HEK293 (cell line): ENCODE measurements around the gene ALG12.

Experiments
- BCL11B ChIP-seq: fragments of 450-650 bp; formaldehyde crosslinking; IDR thresholded peaks from 2 replicates; pipeline ENCODE4 v1.5.1; 2016; ENCODE audit warnings: low read depth, missing biosample characterization, missing genetic modification characterization
- HOXD13 ChIP-seq: sonication (generic); formaldehyde crosslinking; IDR thresholded peaks from 2 replicates; pipeline ENCODE4 v1.8.0; 2022; ENCODE audit warnings: missing genetic modification reagents, borderline replicate concordance
- KLF9 ChIP-seq: fragments of 450-650 bp; formaldehyde crosslinking; IDR thresholded peaks from 2 replicates; pipeline ENCODE4 v1.5.1; 2016; ENCODE audit warnings: missing biosample characterization, missing genetic modification characterization, low read depth
- REPIN1 ChIP-seq: fragments of 450-650 bp; formaldehyde crosslinking; IDR thresholded peaks from 2 replicates; pipeline ENCODE4 v1.5.1; 2017; ENCODE audit warnings: missing biosample characterization, missing genetic modification characterization, low read depth
- TCF7L2 ChIP-seq: IDR thresholded peaks from 2 replicates; pipeline ENCODE4 v1.6.1; 2011; ENCODE audit warnings: low read depth, mild to moderate bottlenecking, inconsistent platforms, low read length, moderate library complexity, borderline replicate concordance
- ZNF10 ChIP-seq: fragments of 450-650 bp; formaldehyde crosslinking; IDR thresholded peaks from 2 replicates; pipeline ENCODE4 v1.5.1; 2017; ENCODE audit warnings: missing biosample characterization, missing genetic modification characterization
- ZNF138 ChIP-seq: fragments of 450-650 bp; formaldehyde crosslinking; IDR thresholded peaks from 2 replicates; pipeline ENCODE4 v1.5.1; 2016; ENCODE audit warnings: missing biosample characterization, missing genetic modification characterization, borderline replicate concordance
- ZNF16 ChIP-seq: fragments of 450-650 bp; formaldehyde crosslinking; IDR thresholded peaks from 2 replicates; pipeline ENCODE4 v1.5.1; 2016; ENCODE audit warnings: low read depth, missing biosample characterization, missing genetic modification characterization
- ZNF169 ChIP-seq: fragments of 450-650 bp; formaldehyde crosslinking; IDR thresholded peaks from 2 replicates; pipeline ENCODE4 v1.5.1; 2016; ENCODE audit warnings: missing biosample characterization, missing genetic modification characterization
- ZNF211 ChIP-seq: fragments of 450-650 bp; formaldehyde crosslinking; IDR thresholded peaks from 2 replicates; pipeline ENCODE4 v1.5.1; 2016; ENCODE audit warnings: low read depth, missing biosample characterization, missing genetic modification characterization
- ZNF292 ChIP-seq: fragments of 450-650 bp; formaldehyde crosslinking; IDR thresholded peaks from 2 replicates; pipeline ENCODE4 v1.5.1; 2016; ENCODE audit warnings: low read depth, missing biosample characterization, missing genetic modification characterization, borderline replicate concordance
- ZNF302 ChIP-seq: fragments of 450-650 bp; formaldehyde crosslinking; IDR thresholded peaks from 2 replicates; pipeline ENCODE4 v1.5.1; 2016; ENCODE audit warnings: missing biosample characterization, missing genetic modification characterization, low read depth
- ZNF341 ChIP-seq: fragments of 450-650 bp; formaldehyde crosslinking; IDR thresholded peaks from 2 replicates; pipeline ENCODE4; 2016; ENCODE audit warnings: low read depth, missing biosample characterization, missing genetic modification characterization
- ZNF350 ChIP-seq: fragments of 450-650 bp; formaldehyde crosslinking; IDR thresholded peaks from 2 replicates; pipeline ENCODE4 v1.5.0; 2017; ENCODE audit warnings: missing biosample characterization, mild to moderate bottlenecking, missing genetic modification characterization
- ZNF394 ChIP-seq: fragments of 450-650 bp; formaldehyde crosslinking; IDR thresholded peaks from 2 replicates; pipeline ENCODE4 v1.5.1; 2016; ENCODE audit warnings: missing biosample characterization, missing genetic modification characterization, mild to moderate bottlenecking, moderate library complexity, borderline replicate concordance
- ZNF501 ChIP-seq: fragments of 450-650 bp; formaldehyde crosslinking; IDR thresholded peaks from 2 replicates; pipeline ENCODE4 v1.5.1; 2016; ENCODE audit warnings: missing biosample characterization, missing genetic modification characterization
- ZNF510 ChIP-seq: fragments of 450-650 bp; formaldehyde crosslinking; IDR thresholded peaks from 2 replicates; pipeline ENCODE4 v1.5.1; 2018; ENCODE audit warnings: mild to moderate bottlenecking, missing genetic modification characterization, missing biosample characterization; ENCODE audit not compliant: insufficient replicate concordance
- ZNF518A ChIP-seq: fragments of 450-650 bp; formaldehyde crosslinking; conservative IDR thresholded peaks from 2 replicates; pipeline ENCODE4 v1.5.1; 2016; ENCODE audit warnings: low read depth, missing biosample characterization, missing genetic modification characterization
- ZNF549 ChIP-seq: fragments of 450-650 bp; IDR thresholded peaks from 2 replicates; pipeline ENCODE4 v1.5.1; 2018; ENCODE audit warnings: missing biosample characterization, missing genetic modification characterization, mild to moderate bottlenecking, inconsistent platforms, moderate library complexity
- ZNF560 ChIP-seq: fragments of 450-650 bp; formaldehyde crosslinking; IDR thresholded peaks from 2 replicates; pipeline ENCODE4 v1.5.1; 2017; ENCODE audit warnings: missing biosample characterization, missing genetic modification characterization, borderline replicate concordance
- ZNF596 ChIP-seq: fragments of 450-650 bp; IDR thresholded peaks from 2 replicates; pipeline ENCODE4 v1.5.0; 2018; ENCODE audit warnings: missing biosample characterization, mild to moderate bottlenecking, missing genetic modification characterization, moderate library complexity
- ZNF639 ChIP-seq: fragments of 450-650 bp; formaldehyde crosslinking; IDR thresholded peaks from 2 replicates; pipeline ENCODE4 v1.5.1; 2016; ENCODE audit warnings: missing biosample characterization, missing genetic modification characterization
- ZNF658 ChIP-seq: fragments of 450-650 bp; formaldehyde crosslinking; IDR thresholded peaks from 2 replicates; pipeline ENCODE4; 2016; ENCODE audit warnings: missing biosample characterization, missing genetic modification characterization
- ZNF664 ChIP-seq: fragments of 450-650 bp; formaldehyde crosslinking; IDR thresholded peaks from 2 replicates; pipeline ENCODE4 v1.5.1; 2016; ENCODE audit warnings: missing biosample characterization, missing genetic modification characterization
- ZNF776 ChIP-seq: fragments of 450-650 bp; formaldehyde crosslinking; IDR thresholded peaks from 2 replicates; pipeline ENCODE4 v1.5.0; 2017; ENCODE audit warnings: missing biosample characterization, missing genetic modification characterization, borderline replicate concordance
- ZSCAN16 ChIP-seq: fragments of 450-650 bp; formaldehyde crosslinking; IDR thresholded peaks from 2 replicates; pipeline ENCODE4 v1.5.1; 2016; ENCODE audit warnings: missing biosample characterization, missing genetic modification characterization
- ZSCAN23 ChIP-seq: fragments of 450-650 bp; formaldehyde crosslinking; IDR thresholded peaks from 2 replicates; pipeline ENCODE4 v1.5.1; 2016; ENCODE audit warnings: missing biosample characterization, missing genetic modification characterization
- TF ChIP-seq, protein P1 (sequence below): fragments of 450-650 bp; formaldehyde crosslinking; IDR thresholded peaks from 2 replicates; pipeline ENCODE4 v1.5.1; 2017; ENCODE audit warnings: missing biosample characterization, missing genetic modification characterization
- TF ChIP-seq, protein P2 (sequence below): fragments of 450-650 bp; formaldehyde crosslinking; IDR thresholded peaks from 2 replicates; pipeline ENCODE4 v1.5.1; 2016; ENCODE audit warnings: missing biosample characterization, missing genetic modification characterization

Gene ALG12

DNA sequence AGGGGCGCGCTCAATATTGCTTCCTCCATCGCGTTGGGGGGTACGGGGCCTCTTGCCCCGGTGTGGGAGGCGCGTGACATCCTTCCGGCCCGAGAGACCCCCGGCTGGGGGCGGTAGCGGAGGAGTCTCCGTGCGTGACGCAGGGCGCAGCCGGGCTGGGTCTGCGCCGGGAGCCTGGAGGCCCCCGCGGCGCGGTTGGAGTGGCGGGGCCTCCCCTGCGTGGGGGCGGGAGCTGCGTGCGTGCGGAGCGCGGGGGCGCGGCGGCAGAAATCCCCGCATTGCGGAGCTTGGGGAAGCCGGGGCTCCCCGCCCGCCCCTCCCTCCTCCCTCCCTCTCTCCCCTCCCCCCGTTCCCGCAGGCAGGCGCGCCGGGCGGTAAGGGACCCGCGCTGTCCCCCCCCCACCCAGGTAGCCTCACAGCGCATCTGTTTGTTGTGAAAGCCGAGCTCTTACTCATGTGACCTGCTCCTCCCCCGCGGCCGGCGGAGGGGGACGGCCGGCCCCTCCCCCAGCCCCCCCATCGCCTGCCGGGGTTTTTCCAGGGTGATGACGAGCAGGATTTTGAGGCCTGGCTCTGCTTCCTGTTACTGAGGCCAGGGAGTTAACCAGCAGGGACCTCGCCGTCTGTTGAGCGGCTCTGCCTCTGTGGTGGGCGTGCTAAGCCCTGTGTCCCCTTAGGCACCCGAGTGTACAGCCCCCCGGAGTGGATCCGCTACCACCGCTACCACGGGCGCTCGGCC lies 43.9 kb upstream of the ALG12 start (continued):
- TF ChIP-seq ZNF518A (tag by site-specific recombination) (no peak), ZNF341 (tag by site-specific recombination) (peak; percentile 82), ZNF138 (no peak), ZNF639 (no peak), ZNF560 (no peak), ZNF16 (tag by site-specific recombination) (no peak), ZNF549 (tag by site-specific recombination) (no peak), ZNF10 (no peak), ZNF776 (tag by site-specific recombination) (no peak), BCL11B (tag by site-specific recombination) (no peak; the same call in 1 of the 2 replicates), ZNF211 (tag by site-specific recombination) (no peak), REPIN1 (tag by site-specific recombination) (no peak), ZNF510 (tag by site-specific recombination) (no peak), ZNF664 (tag by site-specific recombination) (no peak), ZNF658 (tag by site-specific recombination) (no peak), ZNF169 (tag by site-specific recombination) (no peak), ZSCAN23 (tag by site-specific recombination) (0 out of 2 replicates have a peak, but pooled peaks have one; percentile 27), ZNF394 (tag by site-specific recombination) (no peak), ZNF302 (no peak), HOXD13 (CRISPR knock-in tag) (no peak), ZNF350 (tag by site-specific recombination) (no peak), KLF9 (tag by site-specific recombination) (peak; percentile 65; the same call in 1 of the 2 replicates), ZNF292 (tag by site-specific recombination) (no peak), TCF7L2 (no peak), ZSCAN16 (0 out of 2 replicates have a peak, but pooled peaks have one; percentile 7), ZNF596 (tag by site-specific recombination) (no peak), ZNF501 (tag by site-specific recombination) (0 out of 2 replicates have a peak, but pooled peaks have one; percentile 42)
- TF ChIP-seq, protein P1, sequence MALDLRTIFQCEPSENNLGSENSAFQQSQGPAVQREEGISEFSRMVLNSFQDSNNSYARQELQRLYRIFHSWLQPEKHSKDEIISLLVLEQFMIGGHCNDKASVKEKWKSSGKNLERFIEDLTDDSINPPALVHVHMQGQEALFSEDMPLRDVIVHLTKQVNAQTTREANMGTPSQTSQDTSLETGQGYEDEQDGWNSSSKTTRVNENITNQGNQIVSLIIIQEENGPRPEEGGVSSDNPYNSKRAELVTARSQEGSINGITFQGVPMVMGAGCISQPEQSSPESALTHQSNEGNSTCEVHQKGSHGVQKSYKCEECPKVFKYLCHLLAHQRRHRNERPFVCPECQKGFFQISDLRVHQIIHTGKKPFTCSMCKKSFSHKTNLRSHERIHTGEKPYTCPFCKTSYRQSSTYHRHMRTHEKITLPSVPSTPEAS (tag by site-specific recombination) = no peak
- TF ChIP-seq, protein P2, sequence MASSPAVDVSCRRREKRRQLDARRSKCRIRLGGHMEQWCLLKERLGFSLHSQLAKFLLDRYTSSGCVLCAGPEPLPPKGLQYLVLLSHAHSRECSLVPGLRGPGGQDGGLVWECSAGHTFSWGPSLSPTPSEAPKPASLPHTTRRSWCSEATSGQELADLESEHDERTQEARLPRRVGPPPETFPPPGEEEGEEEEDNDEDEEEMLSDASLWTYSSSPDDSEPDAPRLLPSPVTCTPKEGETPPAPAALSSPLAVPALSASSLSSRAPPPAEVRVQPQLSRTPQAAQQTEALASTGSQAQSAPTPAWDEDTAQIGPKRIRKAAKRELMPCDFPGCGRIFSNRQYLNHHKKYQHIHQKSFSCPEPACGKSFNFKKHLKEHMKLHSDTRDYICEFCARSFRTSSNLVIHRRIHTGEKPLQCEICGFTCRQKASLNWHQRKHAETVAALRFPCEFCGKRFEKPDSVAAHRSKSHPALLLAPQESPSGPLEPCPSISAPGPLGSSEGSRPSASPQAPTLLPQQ (tag by site-specific recombination) = no peak
